Left lung (tissue), 10 donors: ENCODE data around the gene PLA2G2F. TPM values are rescaled to one million over a fixed set of nuclear protein-coding genes. Genes with fewer than 3 reads are reported as not detected.
"Not testable (repeated sequence)": the region's sequence is repeated elsewhere in the genome, so short reads cannot be mapped to it uniquely, and the experiment has no call there.

ENCODE experiments used
- ATAC-seq: fragments of 200-7000 bp; cut with Tn5 transposase; one replicate; pipeline ENCODE4 v1.9.1; 2020; ENCODE audit warnings: moderate library complexity
- DNase-seq, 4 donors: peaks; one replicate each; pipeline ENCODE4 v3.0.0-alpha.2; 2013 to 2020
- H3K27ac ChIP-seq, 2 donors: fragments of 200-600 bp; sonication (generic) in 1 of 2; one replicate each; pipeline versions ENCODE4 v1.5.0 to v1.8.0; 2020 to 2021
- H3K27me3 ChIP-seq, 2 donors: fragments of 200-600 bp; sonication (generic) in 1 of 2; one replicate each; pipeline versions ENCODE4 v1.5.0 to v1.8.0; 2020 to 2021
- H3K36me3 ChIP-seq, 2 donors: fragments of 200-600 bp; sonication (generic) in 1 of 2; one replicate each; pipeline versions ENCODE4 v1.5.0 to v1.8.0; 2020 to 2021
- H3K4me1 ChIP-seq, 2 donors: fragments of 200-600 bp; one replicate each; pipeline ENCODE4 v1.8.0; 2021
- H3K4me3 ChIP-seq, 2 donors: fragments of 200-600 bp; sonication (generic) in 1 of 2; one replicate each; pipeline versions ENCODE4 v1.5.0 to v1.8.0; 2020 to 2021; ENCODE audit warnings: mild to moderate bottlenecking in 1 of 2
- H3K9me3 ChIP-seq, 2 donors: fragments of 200-600 bp; sonication (generic) in 1 of 2; one replicate each; pipeline versions ENCODE4 v1.5.0 to v1.8.0; 2020 to 2021
- CTCF ChIP-seq, 2 donors: fragments of 200-600 bp; sonication (generic) in 1 of 2; IDR thresholded peaks; one replicate each; pipeline versions ENCODE4 v1.5.0 to v1.8.0; 2021; ENCODE audit warnings: antibody characterized with exemption in 2 of 2
- intact Hi-C, 2 donors: fragments of 100-400 bp; cut with DNase I; formaldehyde crosslinking; loops; one replicate each; pipeline versions ENCODE4 v1.11.2 to v1.14.2; 2022
- polyA plus RNA-seq, 6 donors: library from polyadenylated mRNA; unstranded; fragments of 120-200 nt; gene quantifications; one replicate each; pipeline ENCODE4 v1.2.1, GENCODE V29; 2013; ENCODE audit not compliant: insufficient read length in 6 of 6
- total RNA-seq, 2 donors: library from RNA; stranded (reverse); fragmentation: NEBNext Ultra II Directional; extraction: Animal tissue kit (Norgen Biotek cat#: 25700); gene quantifications; one replicate each; pipeline ENCODE4 v1.2.1, GENCODE V29; 2021
- donor health status: DM: no; HTN: yes; CAD: no.
- donor health status: DM: no; HTN: no; CAD: no.

Gene PLA2G2F
- total and polyA plus RNA-seq, 8 donors: not detected

DNA sequence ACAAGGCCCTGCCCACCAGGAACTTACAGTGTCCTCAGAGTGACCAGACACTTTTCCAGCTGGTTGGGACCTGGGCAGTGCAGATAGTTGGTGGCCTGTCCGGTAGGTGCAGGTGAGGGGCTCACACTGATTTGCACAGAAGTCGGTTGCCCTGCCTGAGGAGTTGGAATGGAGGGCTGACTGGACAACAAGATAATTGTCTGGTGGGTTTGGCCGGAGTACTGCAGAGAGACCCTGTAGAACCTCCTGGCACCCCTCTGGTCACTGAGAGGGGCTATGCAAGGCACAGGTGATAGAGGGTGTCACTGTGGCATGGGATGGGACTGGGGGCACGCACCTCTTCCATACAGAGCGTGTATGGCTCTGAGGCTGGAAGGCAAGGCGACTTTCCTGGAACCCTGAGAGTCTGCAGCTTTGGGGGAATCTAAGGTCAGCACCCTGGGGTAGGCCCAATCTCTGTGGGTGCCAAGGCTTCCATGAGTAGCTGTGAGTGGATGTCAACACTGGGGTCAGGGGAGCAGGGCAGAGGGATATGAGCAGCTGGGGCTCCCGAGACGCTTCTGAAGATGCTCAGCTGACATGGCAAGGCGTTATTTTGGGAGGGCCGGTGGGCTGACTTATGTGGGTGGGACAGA lies 12.2 kb upstream of the PLA2G2F start:
- ATAC-seq: no peak
- DNase-seq: no peak

DNA sequence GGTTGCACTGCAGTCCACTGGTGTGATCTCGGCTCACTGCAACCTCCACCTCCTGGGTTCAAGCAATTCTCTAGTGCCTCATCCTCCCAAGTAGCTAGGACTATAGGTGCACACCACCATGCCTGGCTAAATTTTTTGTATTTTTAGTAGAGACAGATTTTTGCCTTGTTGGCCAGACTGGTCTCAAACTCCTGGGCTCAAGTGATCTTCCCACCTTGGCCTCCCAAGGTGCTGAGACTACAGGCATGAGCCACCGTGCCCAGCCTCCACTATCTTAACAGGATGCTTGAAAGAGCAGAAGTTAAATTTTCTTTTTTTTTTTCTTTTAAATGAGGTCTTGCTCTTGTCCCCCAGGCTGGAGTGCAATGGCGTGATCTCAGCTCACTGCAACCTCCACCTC lies 8.6 kb upstream of the PLA2G2F start:
- intact Hi-C loops, H3K27me3 ChIP-seq, H3K27ac ChIP-seq, H3K36me3 ChIP-seq, DNase-seq, H3K4me1 ChIP-seq, H3K4me3 ChIP-seq, ATAC-seq, H3K9me3 ChIP-seq: not testable (repeated sequence)

More for the DNA sequence above, 12.2 kb upstream of the PLA2G2F start:
- intact Hi-C loops: no loop called here
- Histone ChIP-seq H3K36me3 (no peaks in the 10 kb centered on the region), H3K4me3 (no peak overlapping the region), H3K27ac (no peak overlapping the region), H3K9me3 (peaks cover 0 to 8% of the 10 kb centered on the region in 2 donors), H3K27me3 (no peaks in the 10 kb centered on the region), H3K4me1 (peaks cover 2 to 3% of the 10 kb centered on the region in 2 donors)
- no peak for TF ChIP-seq CTCF (IDR thresholded peaks at IDR 0.05)

GRCh38 chr1:20134995-20135394 lies 4.1 kb upstream of the PLA2G2F start:
- intact Hi-C loops: no loop called here
- Histone ChIP-seq H3K27ac (no peak overlapping the region), H3K4me3 (no peak overlapping the region), H3K4me1 (no peaks in the 10 kb centered on the region), H3K27me3 (no peaks in the 10 kb centered on the region), H3K9me3 (peaks cover 0 to 2% of the 10 kb centered on the region in 2 donors), H3K36me3 (no peaks in the 10 kb centered on the region)
- TF ChIP-seq CTCF (IDR thresholded peaks at IDR 0.05): no peak
- DNase-seq (no peak), ATAC-seq (no peak)

DNA sequence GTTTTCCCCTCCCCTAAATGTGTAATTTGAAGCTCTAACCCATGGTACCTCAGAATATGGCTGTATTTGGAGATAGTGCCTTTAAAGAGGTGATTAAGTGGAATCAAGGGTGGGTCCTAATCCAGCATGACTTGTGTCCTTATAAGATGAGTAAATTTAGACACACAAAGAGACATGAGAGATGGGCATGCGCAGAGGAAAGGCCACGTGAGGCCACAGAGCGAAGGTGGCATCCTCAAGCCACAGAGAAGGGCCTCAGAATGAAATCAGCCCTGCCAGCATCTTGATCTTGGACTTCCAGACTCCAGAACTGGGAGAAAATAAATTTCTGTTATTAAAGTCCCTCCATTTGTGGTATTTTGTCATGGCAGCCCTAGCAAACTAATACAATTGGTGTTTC lies 2.9 kb upstream of the PLA2G2F start:
- Histone ChIP-seq H3K36me3 (no peaks in the 10 kb centered on the region), H3K27me3 (no peaks in the 10 kb centered on the region), H3K4me3 (no peak overlapping the region), H3K9me3 (no peaks in the 10 kb centered on the region), H3K27ac (no peak overlapping the region), H3K4me1 (no peaks in the 10 kb centered on the region)
- DNase-seq (no peak), ATAC-seq (no peak)
- intact Hi-C loops: no loop called here
- no peak for TF ChIP-seq CTCF (IDR thresholded peaks at IDR 0.05)

DNA sequence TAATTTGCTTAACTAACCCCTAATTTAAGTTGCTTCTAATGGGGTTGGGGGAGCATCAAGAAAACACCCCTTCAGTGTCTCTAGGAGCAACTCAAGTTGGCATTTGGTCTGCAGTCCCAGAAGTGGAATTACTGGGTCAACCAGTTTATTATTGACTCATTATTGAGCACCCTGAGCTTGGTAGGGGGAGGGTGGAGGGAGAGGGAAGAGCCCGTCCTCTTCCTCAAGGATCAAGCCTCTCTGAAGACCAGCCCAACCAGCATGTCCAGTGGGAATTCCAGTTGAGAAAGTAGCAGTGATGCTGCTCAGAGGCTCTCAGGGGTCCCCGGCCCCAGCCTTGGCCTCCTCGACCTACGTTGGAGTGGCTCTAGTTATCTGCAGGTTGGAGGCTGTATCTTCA lies 2.1 kb upstream of the PLA2G2F start:
- DNase-seq (peak in 2 of 4 donors; percentile 34 to 63), ATAC-seq (peak; percentile 73)
- Histone ChIP-seq H3K9me3 (no peaks in the 10 kb centered on the region), H3K4me3 (no peak overlapping the region), H3K27ac (no peak overlapping the region), H3K36me3 (no peaks in the 10 kb centered on the region), H3K4me1 (no peaks in the 10 kb centered on the region), H3K27me3 (no peaks in the 10 kb centered on the region)
- intact Hi-C loops: no loop called here
- TF ChIP-seq CTCF (IDR thresholded peaks at IDR 0.05): no peak

GRCh38 chr1:20137604-20138003 lies 1.5 kb upstream of the PLA2G2F start:
- DNase-seq (peak in 1 of 4 donors; percentile 22), ATAC-seq (no peak)
- intact Hi-C loops: no loop called here
- H3K27me3 ChIP-seq: no peaks in the 10 kb centered on the region
- H3K9me3 ChIP-seq: no peaks in the 10 kb centered on the region
- H3K4me1 ChIP-seq: no peaks in the 10 kb centered on the region
- no peak overlapping the region for H3K4me3 ChIP-seq
- no peak overlapping the region for H3K27ac ChIP-seq
- TF ChIP-seq CTCF (IDR thresholded peaks at IDR 0.05): no peak
- no peaks in the 10 kb centered on the region for H3K36me3 ChIP-seq
